SU-DHL-6 (cell line): ENCODE measurements around the gene CBLB.

Experiments used
- EZH2phosphoT487 ChIP-seq: fragments of 200-600 bp; sonication (generic), shearing (Covaris generic); conservative IDR thresholded peaks from 2 replicates; pipeline ENCODE4 v1.6.1; 2018; ENCODE audit warnings: mild to moderate bottlenecking, antibody characterized with exemption, low read length, moderate library complexity, mixed read lengths
- TF ChIP-seq, protein P1 (sequence below): fragments of 200-600 bp; sonication (generic); IDR thresholded peaks from one replicate; pipeline ENCODE4 v1.5.1; 2017; ENCODE audit warnings: antibody characterized with exemption, mild to moderate bottlenecking, low read length, moderate library complexity; ENCODE audit not compliant: insufficient read depth, poor library complexity, severe bottlenecking

DNA sequence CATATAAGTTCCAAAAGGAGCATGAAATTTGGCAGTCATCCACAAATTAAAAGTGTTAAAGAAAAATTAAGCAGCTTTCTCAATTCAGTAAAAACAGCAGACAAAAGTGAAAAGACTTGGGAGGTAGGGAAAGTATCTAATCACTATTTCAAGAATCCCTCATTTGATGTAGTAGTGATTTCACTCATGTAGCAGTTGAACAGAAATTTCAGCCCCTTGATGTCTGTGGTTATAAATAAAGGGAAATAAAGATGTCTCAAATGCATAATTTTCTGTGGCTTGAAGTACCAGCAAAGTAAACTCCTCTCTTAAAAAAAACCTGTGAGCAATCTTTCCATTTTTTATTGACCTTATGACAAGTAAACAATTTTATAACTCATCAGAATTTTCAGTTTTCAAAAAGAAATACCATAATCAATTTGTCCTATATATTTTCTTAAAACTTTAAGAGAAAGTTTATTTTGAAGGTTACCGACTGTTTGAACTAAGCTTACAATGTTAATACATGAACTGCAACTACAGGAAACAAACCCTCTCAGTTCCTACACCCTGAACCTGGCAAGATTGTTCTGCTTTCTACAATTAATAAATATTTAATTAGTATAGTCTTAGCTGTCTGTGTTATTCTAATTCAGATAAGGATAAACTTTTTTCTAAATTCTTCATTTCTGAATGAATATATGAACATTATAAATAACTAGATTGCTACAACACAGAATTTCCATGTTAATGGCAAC is 94.2 kb downstream of the CBLB start:
- TF ChIP-seq, protein P1, sequence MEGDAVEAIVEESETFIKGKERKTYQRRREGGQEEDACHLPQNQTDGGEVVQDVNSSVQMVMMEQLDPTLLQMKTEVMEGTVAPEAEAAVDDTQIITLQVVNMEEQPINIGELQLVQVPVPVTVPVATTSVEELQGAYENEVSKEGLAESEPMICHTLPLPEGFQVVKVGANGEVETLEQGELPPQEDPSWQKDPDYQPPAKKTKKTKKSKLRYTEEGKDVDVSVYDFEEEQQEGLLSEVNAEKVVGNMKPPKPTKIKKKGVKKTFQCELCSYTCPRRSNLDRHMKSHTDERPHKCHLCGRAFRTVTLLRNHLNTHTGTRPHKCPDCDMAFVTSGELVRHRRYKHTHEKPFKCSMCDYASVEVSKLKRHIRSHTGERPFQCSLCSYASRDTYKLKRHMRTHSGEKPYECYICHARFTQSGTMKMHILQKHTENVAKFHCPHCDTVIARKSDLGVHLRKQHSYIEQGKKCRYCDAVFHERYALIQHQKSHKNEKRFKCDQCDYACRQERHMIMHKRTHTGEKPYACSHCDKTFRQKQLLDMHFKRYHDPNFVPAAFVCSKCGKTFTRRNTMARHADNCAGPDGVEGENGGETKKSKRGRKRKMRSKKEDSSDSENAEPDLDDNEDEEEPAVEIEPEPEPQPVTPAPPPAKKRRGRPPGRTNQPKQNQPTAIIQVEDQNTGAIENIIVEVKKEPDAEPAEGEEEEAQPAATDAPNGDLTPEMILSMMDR: no peak
- TF ChIP-seq EZH2phosphoT487: no peak
